ENCODE results near the gene CCDC9B. TPM values are rescaled to one million over a fixed set of nuclear protein-coding genes. Genes with fewer than 3 reads are reported as not detected.

The CCDC9B gene
- polyA plus RNA-seq, 1 of the 3 experiments (the other 2 are of a cell fraction), result 13.7 TPM

DNA sequence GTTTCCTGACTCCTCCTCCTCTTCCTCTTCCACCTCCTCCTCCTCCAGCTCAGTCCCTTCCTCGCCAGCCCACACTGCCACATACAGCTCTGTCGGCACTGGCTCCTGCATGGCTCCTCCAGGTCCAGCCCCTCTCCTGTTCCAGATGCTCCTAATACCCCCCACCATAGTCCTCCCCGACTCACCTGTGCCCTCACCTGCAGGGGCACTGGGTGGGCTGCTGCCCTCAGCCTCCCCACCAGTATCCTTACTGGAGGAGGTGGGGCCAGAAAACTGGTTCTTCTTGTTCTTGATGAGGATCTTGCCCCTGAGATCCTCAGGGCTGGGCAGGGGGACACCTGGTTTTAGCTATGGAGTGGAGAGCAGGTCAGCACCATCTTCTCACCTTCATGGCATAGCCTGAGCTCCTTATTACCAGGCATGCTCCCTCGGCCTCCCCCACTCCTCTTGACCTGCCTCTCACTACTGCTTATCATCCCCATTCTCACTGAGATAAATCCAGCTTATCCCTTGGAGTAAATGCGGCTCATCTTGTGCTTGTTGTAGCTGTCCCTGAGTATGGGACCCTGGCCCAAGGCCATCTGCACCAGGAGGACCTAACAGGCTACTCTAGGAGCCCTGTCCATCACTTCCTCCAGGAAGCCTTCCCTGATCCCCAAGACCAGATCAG, 44.0 kb downstream of the CCDC9B start:
- no peaks in the 10 kb centered on the region for H4K20me1 ChIP-seq (ENCODE audit: insufficient read depth)
- no peak overlapping the region for H3K9ac ChIP-seq
- no peak for DNase-seq
- no peak overlapping the region for H3K4me2 ChIP-seq
- TF ChIP-seq RXRA (IDR thresholded peaks at IDR 0.05; ENCODE audit: borderline replicate concordance, low read depth), result no peak
- TF ChIP-seq, protein P1, sequence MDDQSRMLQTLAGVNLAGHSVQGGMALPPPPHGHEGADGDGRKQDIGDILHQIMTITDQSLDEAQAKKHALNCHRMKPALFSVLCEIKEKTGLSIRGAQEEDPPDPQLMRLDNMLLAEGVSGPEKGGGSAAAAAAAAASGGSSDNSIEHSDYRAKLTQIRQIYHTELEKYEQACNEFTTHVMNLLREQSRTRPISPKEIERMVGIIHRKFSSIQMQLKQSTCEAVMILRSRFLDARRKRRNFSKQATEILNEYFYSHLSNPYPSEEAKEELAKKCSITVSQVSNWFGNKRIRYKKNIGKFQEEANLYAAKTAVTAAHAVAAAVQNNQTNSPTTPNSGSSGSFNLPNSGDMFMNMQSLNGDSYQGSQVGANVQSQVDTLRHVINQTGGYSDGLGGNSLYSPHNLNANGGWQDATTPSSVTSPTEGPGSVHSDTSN (IDR thresholded peaks at IDR 0.05), result no peak
- no peak for TF ChIP-seq TCF12 (IDR thresholded peaks at IDR 0.05)
- TF ChIP-seq TEAD4 (IDR thresholded peaks at IDR 0.05; ENCODE audit: borderline replicate concordance, insufficient read depth), result no peak
- TF ChIP-seq SIN3A (IDR thresholded peaks at IDR 0.05; ENCODE audit: borderline replicate concordance, low read depth, low read length), result no peak
- TF ChIP-seq FOSL2 (IDR thresholded peaks at IDR 0.05; ENCODE audit: borderline replicate concordance, low read depth), result no peak
- H3K4me1 ChIP-seq (ENCODE audit: control insufficient read depth in 1 of 2, insufficient read depth in 2 of 2, low read depth in 1 of 2, low read length in 1 of 2), result peaks cover 0 to 25% of the 10 kb centered on the region in 2 experiments; a peak in 2 of 4 replicates
- H3K79me2 ChIP-seq (ENCODE audit: insufficient read depth), result no peaks in the 10 kb centered on the region
- H3K36me3 ChIP-seq (replicated peaks in 1 of 2; ENCODE audit: control insufficient read depth in 1 of 2, insufficient read depth in 2 of 2, low read length in 1 of 2), result no peaks in the 10 kb centered on the region
- peaks cover 5% of the 10 kb centered on the region; the same call in 1 of the 2 replicates for H3K27me3 ChIP-seq (ENCODE audit: insufficient read depth)
- no peak overlapping the region for H2AFZ ChIP-seq (ENCODE audit: low read depth)
- CTCF ChIA-PET, result interaction anchor here (1.7 to 66.3 kb wide), 3 partner anchors 23 to 79 kb away, joined by 5 to 2194 read pairs (median 818); partner anchors contain the start of genes CCDC9B, DISP2, INAFM2 and PHGR1
- H3K9me3 ChIP-seq, result no peaks in the 10 kb centered on the region
- H3K4me3 ChIP-seq (ENCODE audit: low read depth in 2 of 2, low read length in 1 of 2), result no peak overlapping the region
- H3K27ac ChIP-seq (ENCODE audit: low read depth in 2 of 2, low read length in 1 of 2), result no peak overlapping the region
- POLR2A ChIA-PET, result no interaction called here
- H3F3A ChIP-seq (replicated peaks; ENCODE audit: insufficient read depth), result no peaks in the 10 kb centered on the region
- WGBS (ENCODE audit: low lambda C conversion rate), result 64% methylated on average over 5 of the region's 5 CpGs
- H3K9me2 ChIP-seq, result no peaks in the 10 kb centered on the region

DNA sequence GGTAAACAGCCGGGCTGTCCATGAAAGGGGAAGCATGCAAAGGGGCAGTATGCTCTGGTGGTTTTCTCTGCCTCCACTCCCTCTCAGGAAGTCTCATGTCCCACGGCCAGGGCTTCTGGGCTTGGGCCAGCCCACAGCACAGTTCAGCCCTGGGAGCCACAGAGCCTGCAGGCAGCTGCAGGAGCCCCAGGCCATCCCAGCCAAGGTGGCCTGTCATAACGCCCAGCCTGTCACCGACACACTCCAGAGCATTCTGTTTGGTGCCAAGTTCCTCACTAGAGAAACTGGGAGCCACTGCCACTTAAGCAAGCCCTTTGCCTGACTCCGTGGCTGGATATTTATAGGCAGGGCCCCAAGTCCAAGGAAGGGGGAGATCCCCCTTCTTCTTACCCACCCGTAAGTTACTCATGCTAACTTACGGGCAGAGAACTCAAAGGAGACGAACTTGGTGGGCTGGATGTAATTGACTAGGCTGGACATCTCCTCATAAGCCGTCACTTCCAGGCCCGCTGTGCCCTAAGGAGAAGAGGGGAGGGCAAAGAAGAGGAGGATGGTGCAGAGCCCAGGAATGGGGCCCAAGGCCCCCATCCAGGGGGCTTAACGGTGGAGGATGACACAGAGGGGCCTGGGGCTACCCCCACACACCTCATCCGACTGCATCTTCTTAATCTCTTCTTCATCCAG, 44.7 kb downstream of the CCDC9B start:
- Histone ChIP-seq H4K20me1 (ENCODE audit: insufficient read depth) (no peaks in the 10 kb centered on the region), H3K4me1 (ENCODE audit: control insufficient read depth in 1 of 2, insufficient read depth in 2 of 2, low read depth in 1 of 2, low read length in 1 of 2) (peaks cover 0 to 18% of the 10 kb centered on the region in 2 experiments; a peak in 2 of 4 replicates), H3K79me2 (ENCODE audit: insufficient read depth) (no peaks in the 10 kb centered on the region), H3K4me3 (ENCODE audit: low read depth in 2 of 2, low read length in 1 of 2) (no peak overlapping the region), H3K4me2 (no peak overlapping the region), H3F3A (replicated peaks; ENCODE audit: insufficient read depth) (no peaks in the 10 kb centered on the region), H3K9ac (no peak overlapping the region), H3K27ac (ENCODE audit: low read depth in 2 of 2, low read length in 1 of 2) (no peak overlapping the region), H3K27me3 (ENCODE audit: insufficient read depth) (peaks cover 5% of the 10 kb centered on the region; the same call in 1 of the 2 replicates), H3K9me3 (no peaks in the 10 kb centered on the region), H2AFZ (ENCODE audit: low read depth) (no peak overlapping the region), H3K9me2 (no peaks in the 10 kb centered on the region), H3K36me3 (replicated peaks in 1 of 2; ENCODE audit: control insufficient read depth in 1 of 2, insufficient read depth in 2 of 2, low read length in 1 of 2) (no peaks in the 10 kb centered on the region)
- no peak for DNase-seq
- TF ChIP-seq, protein P2, sequence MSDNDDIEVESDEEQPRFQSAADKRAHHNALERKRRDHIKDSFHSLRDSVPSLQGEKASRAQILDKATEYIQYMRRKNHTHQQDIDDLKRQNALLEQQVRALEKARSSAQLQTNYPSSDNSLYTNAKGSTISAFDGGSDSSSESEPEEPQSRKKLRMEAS (IDR thresholded peaks at IDR 0.05; ENCODE audit: low read depth), result no peak
- POLR2A ChIA-PET, result no interaction called here
- WGBS (ENCODE audit: low lambda C conversion rate), result 53% methylated on average over 10 of the region's 12 CpGs
- CTCF ChIA-PET, result interaction anchor here (1.0 to 66.3 kb wide), 4 partner anchors 8 to 79 kb away, joined by 3 to 2194 read pairs (median 412); partner anchors contain the start of genes CCDC9B, DISP2, INAFM2 and PHGR1

DNA sequence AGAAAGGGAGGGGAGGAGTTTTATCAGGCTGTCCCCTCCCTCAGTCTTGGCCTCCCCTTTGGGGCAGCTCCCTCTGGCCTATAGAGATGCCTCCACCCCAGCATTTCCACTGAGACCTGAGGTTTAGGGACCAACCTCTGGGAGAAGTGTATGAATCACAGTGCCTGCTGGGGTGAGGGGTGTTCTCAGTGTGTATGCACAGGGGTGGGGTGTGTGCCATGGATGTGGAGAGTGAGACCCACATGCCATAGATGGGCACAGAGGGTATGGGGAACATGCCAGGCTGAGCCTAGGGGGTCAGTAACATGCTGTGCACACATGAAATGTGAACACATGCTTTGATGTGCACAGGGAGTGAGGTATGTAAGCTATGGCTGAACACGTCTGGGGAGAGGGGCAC, 45.4 kb downstream of the CCDC9B start:
- Histone ChIP-seq H3F3A (replicated peaks; ENCODE audit: insufficient read depth) (no peaks in the 10 kb centered on the region), H3K36me3 (replicated peaks in 1 of 2; ENCODE audit: control insufficient read depth in 1 of 2, insufficient read depth in 2 of 2, low read length in 1 of 2) (no peaks in the 10 kb centered on the region), H3K4me1 (ENCODE audit: control insufficient read depth in 1 of 2, insufficient read depth in 2 of 2, low read depth in 1 of 2, low read length in 1 of 2) (peaks cover 0 to 21% of the 10 kb centered on the region in 2 experiments; a peak in 1 of 4 replicates), H2AFZ (ENCODE audit: low read depth) (no peak overlapping the region), H3K4me2 (no peak overlapping the region), H3K9me2 (no peaks in the 10 kb centered on the region), H4K20me1 (ENCODE audit: insufficient read depth) (no peaks in the 10 kb centered on the region), H3K4me3 (ENCODE audit: low read depth in 2 of 2, low read length in 1 of 2) (no peak overlapping the region), H3K9ac (no peak overlapping the region), H3K27ac (ENCODE audit: low read depth in 2 of 2, low read length in 1 of 2) (no peak overlapping the region), H3K79me2 (ENCODE audit: insufficient read depth) (no peaks in the 10 kb centered on the region), H3K27me3 (ENCODE audit: insufficient read depth) (peaks cover 5% of the 10 kb centered on the region; the same call in 1 of the 2 replicates), H3K9me3 (no peaks in the 10 kb centered on the region)
- no peak for DNase-seq
- TF ChIP-seq, protein P3, sequence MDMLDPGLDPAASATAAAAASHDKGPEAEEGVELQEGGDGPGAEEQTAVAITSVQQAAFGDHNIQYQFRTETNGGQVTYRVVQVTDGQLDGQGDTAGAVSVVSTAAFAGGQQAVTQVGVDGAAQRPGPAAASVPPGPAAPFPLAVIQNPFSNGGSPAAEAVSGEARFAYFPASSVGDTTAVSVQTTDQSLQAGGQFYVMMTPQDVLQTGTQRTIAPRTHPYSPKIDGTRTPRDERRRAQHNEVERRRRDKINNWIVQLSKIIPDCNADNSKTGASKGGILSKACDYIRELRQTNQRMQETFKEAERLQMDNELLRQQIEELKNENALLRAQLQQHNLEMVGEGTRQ (IDR thresholded peaks at IDR 0.05; ENCODE audit: borderline replicate concordance, low read depth, low read length), result no peak
- no peak for TF ChIP-seq JUND (IDR thresholded peaks at IDR 0.05)
- TF ChIP-seq, protein P4, sequence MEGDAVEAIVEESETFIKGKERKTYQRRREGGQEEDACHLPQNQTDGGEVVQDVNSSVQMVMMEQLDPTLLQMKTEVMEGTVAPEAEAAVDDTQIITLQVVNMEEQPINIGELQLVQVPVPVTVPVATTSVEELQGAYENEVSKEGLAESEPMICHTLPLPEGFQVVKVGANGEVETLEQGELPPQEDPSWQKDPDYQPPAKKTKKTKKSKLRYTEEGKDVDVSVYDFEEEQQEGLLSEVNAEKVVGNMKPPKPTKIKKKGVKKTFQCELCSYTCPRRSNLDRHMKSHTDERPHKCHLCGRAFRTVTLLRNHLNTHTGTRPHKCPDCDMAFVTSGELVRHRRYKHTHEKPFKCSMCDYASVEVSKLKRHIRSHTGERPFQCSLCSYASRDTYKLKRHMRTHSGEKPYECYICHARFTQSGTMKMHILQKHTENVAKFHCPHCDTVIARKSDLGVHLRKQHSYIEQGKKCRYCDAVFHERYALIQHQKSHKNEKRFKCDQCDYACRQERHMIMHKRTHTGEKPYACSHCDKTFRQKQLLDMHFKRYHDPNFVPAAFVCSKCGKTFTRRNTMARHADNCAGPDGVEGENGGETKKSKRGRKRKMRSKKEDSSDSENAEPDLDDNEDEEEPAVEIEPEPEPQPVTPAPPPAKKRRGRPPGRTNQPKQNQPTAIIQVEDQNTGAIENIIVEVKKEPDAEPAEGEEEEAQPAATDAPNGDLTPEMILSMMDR (IDR thresholded peaks at IDR 0.05), result no peak
- TF ChIP-seq, protein P5, sequence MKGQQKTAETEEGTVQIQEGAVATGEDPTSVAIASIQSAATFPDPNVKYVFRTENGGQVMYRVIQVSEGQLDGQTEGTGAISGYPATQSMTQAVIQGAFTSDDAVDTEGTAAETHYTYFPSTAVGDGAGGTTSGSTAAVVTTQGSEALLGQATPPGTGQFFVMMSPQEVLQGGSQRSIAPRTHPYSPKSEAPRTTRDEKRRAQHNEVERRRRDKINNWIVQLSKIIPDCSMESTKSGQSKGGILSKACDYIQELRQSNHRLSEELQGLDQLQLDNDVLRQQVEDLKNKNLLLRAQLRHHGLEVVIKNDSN (IDR thresholded peaks at IDR 0.05; ENCODE audit: borderline replicate concordance, low read depth), result no peak
- no peak for TF ChIP-seq RAD21 (IDR thresholded peaks at IDR 0.05; ENCODE audit: low read length)
- no peak for TF ChIP-seq EP300 (IDR thresholded peaks at IDR 0.05; ENCODE audit: borderline replicate concordance in 1 of 2, low read depth in 1 of 2, low read length in 1 of 2)
- 33% methylated on average over 1 of the region's 1 CpG for WGBS (ENCODE audit: low lambda C conversion rate)
- CTCF ChIA-PET, result interaction anchor here (0.8 to 66.3 kb wide), 5 partner anchors 9 to 78 kb away, joined by 3 to 2194 read pairs (median 5); partner anchors contain the start of genes CCDC9B, DISP2, INAFM2 and PHGR1
- POLR2A ChIA-PET, result no interaction called here

Data from SK-N-SH (cell line).